PC-9 (cell line): ENCODE measurements around the gene ITGBL1. TPM values are rescaled to one million over a fixed set of nuclear protein-coding genes. Genes with fewer than 3 reads are reported as not detected.

Experiments
- BruUV-seq: library from RNA; stranded (reverse); fragments of 400-500 nt; replicated peaks from 2 replicates; lab custom pipeline; 2021; lab: Mats Ljungman, UMichigan
- CTCF ChIA-PET: fragments of 300-600 bp; sonication (Branson Sonifier 250); formaldehyde crosslinking; loops from one replicate; lab custom pipeline; 2022; ENCODE audit warnings: antibody characterized with exemption; lab: Charles Lee
- POLR2A ChIA-PET: fragments of 300-600 bp; sonication (Branson Sonifier 250); formaldehyde crosslinking; loops from one replicate; lab custom pipeline; 2022; ENCODE audit warnings: antibody characterized with exemption; ENCODE audit not compliant: unreplicated experiment; lab: Charles Lee
- DNase-seq, 2 experiments: peaks; one replicate each; pipeline versions ENCODE4 v3.0.0 to v3.0.0-alpha.2; 2015 to 2022; ENCODE audit warnings: mixed read lengths in 1 of 2
- H2AFZ ChIP-seq: fragments of 200-600 bp; sonication (generic); 2 replicates; pipeline ENCODE4 v1.8.1; 2017; ENCODE audit warnings: antibody characterized with exemption
- H3F3A ChIP-seq: fragments of 200-600 bp; sonication (generic); 2 replicates; pipeline ENCODE4 v1.8.1; 2017; ENCODE audit warnings: antibody characterized with exemption, mild to moderate bottlenecking, low read depth; ENCODE audit not compliant: insufficient read depth
- H3K27ac ChIP-seq: fragments of 200-600 bp; sonication (generic); 2 replicates; pipeline ENCODE4 v1.6.1; 2016; ENCODE audit warnings: mixed run types
- H3K27me3 ChIP-seq: fragments of 200-600 bp; sonication (generic); 2 replicates; pipeline ENCODE4 v1.6.1; 2016; ENCODE audit warnings: low read depth, mixed run types; ENCODE audit not compliant: insufficient read depth
- H3K36me3 ChIP-seq: fragments of 200-600 bp; sonication (generic); 2 replicates; pipeline ENCODE4 v1.6.1; 2016; ENCODE audit warnings: low read depth, mixed run types
- H3K4me1 ChIP-seq: fragments of 200-600 bp; sonication (generic); replicated peaks from 2 replicates; pipeline ENCODE4 v1.6.1; 2016; ENCODE audit warnings: mixed run types; ENCODE audit not compliant: insufficient read depth
- H3K4me2 ChIP-seq: fragments of 200-600 bp; sonication (generic); 2 replicates; pipeline ENCODE4 v1.6.1; 2017; ENCODE audit warnings: mixed run types
- H3K4me3 ChIP-seq: fragments of 200-600 bp; sonication (generic); 2 replicates; pipeline ENCODE4 v1.6.1; 2016; ENCODE audit warnings: mixed run types
- H3K79me2 ChIP-seq: fragments of 200-600 bp; sonication (generic); 2 replicates; pipeline ENCODE4 v1.6.1; 2017; ENCODE audit warnings: low read depth, mixed run types
- H3K9me2 ChIP-seq: fragments of 200-600 bp; sonication (generic); 2 replicates; pipeline ENCODE4 v1.8.1; 2017; ENCODE audit warnings: mild to moderate bottlenecking; ENCODE audit not compliant: insufficient read depth
- H3K9me3 ChIP-seq: fragments of 200-600 bp; sonication (generic); 2 replicates; pipeline ENCODE4 v1.8.1; 2016; ENCODE audit warnings: low read depth; ENCODE audit not compliant: insufficient read depth
- H4K20me1 ChIP-seq: fragments of 200-600 bp; sonication (generic); 2 replicates; pipeline ENCODE4 v1.8.1; 2017; ENCODE audit not compliant: insufficient read depth
- EZH2 ChIP-seq: fragments of 200-600 bp; sonication (generic); IDR thresholded peaks from 2 replicates; pipeline ENCODE4 v1.8.0; 2017; ENCODE audit warnings: antibody characterized with exemption, low read depth
- intact Hi-C: fragments of 100-400 bp; cut with micrococcal nuclease; formaldehyde crosslinking; loops from one replicate; pipeline ENCODE4 v1.10.0; 2022; ENCODE audit not compliant: unreplicated experiment
- total RNA-seq: library from RNA; stranded (reverse); gene quantifications from 2 replicates; pipeline ENCODE4 v1.2.3, GENCODE V29; 2021
- TF ChIP-seq, protein P1 (sequence below): fragments of 200-600 bp; sonication (generic); conservative IDR thresholded peaks from 2 replicates; pipeline ENCODE4 v1.6.1; 2017; ENCODE audit warnings: mixed run types, antibody characterized with exemption, mild to moderate bottlenecking, moderate library complexity

Gene ITGBL1
- total RNA-seq, 1 experiment from 2014 or later: 52.5 TPM

DNA sequence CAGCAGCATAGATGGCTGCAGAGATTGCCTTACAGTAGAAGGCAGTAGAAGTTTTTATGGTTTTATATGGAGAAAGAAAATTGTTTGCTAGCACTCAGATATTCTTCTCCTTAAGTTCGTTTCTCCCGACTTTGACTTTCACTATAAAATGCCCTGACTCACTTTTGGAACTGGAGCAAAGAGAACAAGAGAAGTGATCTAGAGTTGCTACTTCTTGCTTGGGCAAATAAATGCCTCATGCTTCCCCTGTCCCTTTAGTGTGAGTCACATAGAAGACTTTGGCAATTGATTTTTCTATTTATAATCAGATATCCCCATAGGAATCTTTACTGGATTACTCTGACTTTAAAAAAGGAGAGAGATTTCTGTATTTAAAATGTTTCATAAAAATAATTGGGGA, 46.9 kb downstream of the ITGBL1 start:
- Histone ChIP-seq H4K20me1 (no peaks in the 10 kb centered on the region), H3K9me3 (no peaks in the 10 kb centered on the region; the same call in 1 of the 2 replicates), H3F3A (peaks cover 18% of the 10 kb centered on the region), H3K79me2 (peaks cover 69% of the 10 kb centered on the region), H3K4me3 (peak overlapping the region; percentile 35), H3K27ac (peak overlapping the region; percentile 84), H3K4me1 (peaks cover 27% of the 10 kb centered on the region), H3K27me3 (no peaks in the 10 kb centered on the region), H3K4me2 (peak overlapping the region; percentile 72), H3K9me2 (no peaks in the 10 kb centered on the region), H3K36me3 (peaks cover 24% of the 10 kb centered on the region; the same call in 1 of the 2 replicates), H2AFZ (no peak overlapping the region)
- peak in 1 of 2 experiments; percentile 85 for DNase-seq
- BruUV-seq: no TSS peak
- ChIA-PET CTCF (no interaction called here), POLR2A (no interaction called here)
- intact Hi-C loops: no loop called here
- TF ChIP-seq EZH2: no peak
- TF ChIP-seq, protein P1, sequence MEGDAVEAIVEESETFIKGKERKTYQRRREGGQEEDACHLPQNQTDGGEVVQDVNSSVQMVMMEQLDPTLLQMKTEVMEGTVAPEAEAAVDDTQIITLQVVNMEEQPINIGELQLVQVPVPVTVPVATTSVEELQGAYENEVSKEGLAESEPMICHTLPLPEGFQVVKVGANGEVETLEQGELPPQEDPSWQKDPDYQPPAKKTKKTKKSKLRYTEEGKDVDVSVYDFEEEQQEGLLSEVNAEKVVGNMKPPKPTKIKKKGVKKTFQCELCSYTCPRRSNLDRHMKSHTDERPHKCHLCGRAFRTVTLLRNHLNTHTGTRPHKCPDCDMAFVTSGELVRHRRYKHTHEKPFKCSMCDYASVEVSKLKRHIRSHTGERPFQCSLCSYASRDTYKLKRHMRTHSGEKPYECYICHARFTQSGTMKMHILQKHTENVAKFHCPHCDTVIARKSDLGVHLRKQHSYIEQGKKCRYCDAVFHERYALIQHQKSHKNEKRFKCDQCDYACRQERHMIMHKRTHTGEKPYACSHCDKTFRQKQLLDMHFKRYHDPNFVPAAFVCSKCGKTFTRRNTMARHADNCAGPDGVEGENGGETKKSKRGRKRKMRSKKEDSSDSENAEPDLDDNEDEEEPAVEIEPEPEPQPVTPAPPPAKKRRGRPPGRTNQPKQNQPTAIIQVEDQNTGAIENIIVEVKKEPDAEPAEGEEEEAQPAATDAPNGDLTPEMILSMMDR: no peak

- Histone ChIP-seq H3K27ac (no peak overlapping the region), H2AFZ (no peak overlapping the region), H3K4me1 (peaks cover 27% of the 10 kb centered on the region), H3F3A (peaks cover 18% of the 10 kb centered on the region), H3K4me2 (no peak overlapping the region), H3K9me2 (no peaks in the 10 kb centered on the region), H3K27me3 (no peaks in the 10 kb centered on the region), H3K4me3 (no peak overlapping the region), H3K36me3 (peaks cover 20% of the 10 kb centered on the region; the same call in 1 of the 2 replicates), H4K20me1 (no peaks in the 10 kb centered on the region), H3K79me2 (peaks cover 53% of the 10 kb centered on the region), H3K9me3 (no peaks in the 10 kb centered on the region)
- ChIA-PET POLR2A (no interaction called here), CTCF (no interaction called here)
- no peak for DNase-seq
- no peak for TF ChIP-seq EZH2
- TF ChIP-seq, protein P1: no peak
- intact Hi-C loops: no loop called here
- BruUV-seq: no TSS peak
Observed at GRCh38 chr13:101502618-101503017, 50.1 kb downstream of the ITGBL1 start.

- Histone ChIP-seq H3K9me2 (no peaks in the 10 kb centered on the region), H3K27ac (no peak overlapping the region), H3K79me2 (peaks cover 52% of the 10 kb centered on the region), H4K20me1 (no peaks in the 10 kb centered on the region), H3K36me3 (peaks cover 15% of the 10 kb centered on the region; the same call in 1 of the 2 replicates), H2AFZ (no peak overlapping the region), H3K4me1 (no peaks in the 10 kb centered on the region; the same call in 1 of the 2 replicates), H3K4me2 (no peak overlapping the region), H3K27me3 (no peaks in the 10 kb centered on the region), H3F3A (peaks cover 9% of the 10 kb centered on the region; the same call in 1 of the 2 replicates), H3K9me3 (peaks cover 13% of the 10 kb centered on the region), H3K4me3 (no peak overlapping the region)
- no peak for DNase-seq
- POLR2A ChIA-PET: no interaction called here
- CTCF ChIA-PET: interaction anchor here (0.6 kb wide), 1 partner anchor 203 kb away, joined by 3 read pairs; no protein-coding TSS in a partner anchor
- no TSS peak for BruUV-seq
- intact Hi-C loops: no loop called here
- TF ChIP-seq, protein P1: no peak
- no peak for TF ChIP-seq EZH2
Observed at GRCh38 chr13:101511161-101511560, 58.7 kb downstream of the ITGBL1 start.
